GM12878 (cell line): Measurements from ENCODE around the gene OR2W1. TPM values are rescaled to one million over a fixed set of nuclear protein-coding genes. Genes with fewer than 3 reads are reported as not detected.

Experiments used
- ATAC-seq: fragments of 200-7000 bp; cut with Tn5 transposase; 3 replicates; pipeline ENCODE4 v1.9.1; 2020; ENCODE audit warnings: mild to moderate bottlenecking, moderate library complexity
- BruUV-seq: library from RNA; stranded (reverse); fragments of 400-500 nt; replicated peaks from 2 replicates; lab custom pipeline; 2021; lab: Mats Ljungman, UMichigan
- CTCF ChIA-PET: fragments of 300-600 bp; sonication (Branson Sonifier 250); formaldehyde crosslinking; extraction: SDS; loops from one replicate; lab custom pipeline; 2021; ENCODE audit warnings: inconsistent platforms; lab: Yijun Ruan, JAX
- POLR2A ChIA-PET: fragments of 350-600 bp; formaldehyde crosslinking; extraction: SDS; loops from one replicate; lab custom pipeline; 2021; ENCODE audit warnings: inconsistent platforms; lab: Charles Lee
- RAD21 ChIA-PET: fragments of 300-600 bp; sonication (Branson Sonifier 250); formaldehyde crosslinking; loops from one replicate; lab custom pipeline; 2023; ENCODE audit warnings: antibody characterized with exemption; ENCODE audit not compliant: unreplicated experiment; lab: Charles Lee
- SMC1A ChIA-PET: fragments of 300-600 bp; sonication (Branson Sonifier 250); formaldehyde crosslinking; loops from one replicate; lab custom pipeline; 2023; ENCODE audit not compliant: unreplicated experiment, uncharacterized antibody; lab: Charles Lee
- DNase-seq: peaks from one replicate; pipeline ENCODE4 v3.0.0-alpha.2; 2011; ENCODE audit warnings: low read depth, low spot score
- FAIRE-seq: peaks from 3 replicates; lab custom pipeline; 2011; peaks lifted over from hg19 to GRCh38; lab: Jason Lieb, UNC
- H2AFZ ChIP-seq: 2 replicates; pipeline ENCODE4 v1.6.0; 2011; ENCODE audit warnings: low read depth, low read length, control low read depth; ENCODE audit not compliant: control insufficient read depth
- H3K27ac ChIP-seq: 2 replicates; pipeline ENCODE4 v1.5.1; 2011; ENCODE audit warnings: control low read depth; ENCODE audit not compliant: control insufficient read depth, insufficient read depth
- H3K27me3 ChIP-seq, 2 experiments: replicated peaks in 1 of 2; 2 replicates each; pipeline versions ENCODE4 v1.6.0 to v1.6.1; 2011; ENCODE audit warnings: low read length in 1 of 2; ENCODE audit not compliant: control insufficient read depth in 2 of 2, insufficient read depth in 2 of 2
- H3K36me3 ChIP-seq, 2 experiments: 2 replicates each; pipeline ENCODE4 v1.5.1; 2011; ENCODE audit warnings: low read length in 1 of 2; ENCODE audit not compliant: control insufficient read depth in 2 of 2, insufficient read depth in 2 of 2
- H3K4me1 ChIP-seq: 2 replicates; pipeline ENCODE4 v1.6.1; 2011; ENCODE audit warnings: mild to moderate bottlenecking, low read length, moderate library complexity, mixed read lengths; ENCODE audit not compliant: control insufficient read depth, insufficient read depth
- H3K4me2 ChIP-seq: 2 replicates; pipeline ENCODE4 v1.6.0; 2011; ENCODE audit warnings: control low read depth; ENCODE audit not compliant: control insufficient read depth, insufficient read depth
- H3K4me3 ChIP-seq: fragments of 200-600 bp; sonication (generic); 2 replicates; pipeline ENCODE4 v1.5.1; 2016
- H3K79me2 ChIP-seq: 2 replicates; pipeline ENCODE4 v1.6.0; 2011; ENCODE audit warnings: low read length; ENCODE audit not compliant: control insufficient read depth, insufficient read depth
- H3K9ac ChIP-seq: 2 replicates; pipeline ENCODE4 v1.8.0; 2011; ENCODE audit warnings: low read length, control low read depth, mixed read lengths; ENCODE audit not compliant: control insufficient read depth, insufficient read depth
- H3K9me3 ChIP-seq: replicated peaks from 3 replicates; pipeline ENCODE4 v1.5.1; 2011; ENCODE audit warnings: mild to moderate bottlenecking, low read length; ENCODE audit not compliant: control insufficient read depth, insufficient read depth
- H4K20me1 ChIP-seq: 2 replicates; pipeline ENCODE4 v1.6.0; 2011; ENCODE audit not compliant: control insufficient read depth, insufficient read depth
- ASH2L ChIP-seq: fragments of 300-600, 200-600 bp; sonication (generic); IDR thresholded peaks from 2 replicates; pipeline ENCODE4 v1.6.1; 2017; ENCODE audit warnings: low read depth, mild to moderate bottlenecking, borderline replicate concordance
- BHLHE40 ChIP-seq, 2 experiments: fragments of 450-650 bp in 1 of 2; IDR thresholded peaks; 2 replicates each; pipeline ENCODE4 v1.6.1; 2011 to 2017; ENCODE audit warnings: low read depth in 2 of 2, borderline replicate concordance in 1 of 2, improper control_type of control experiment in 1 of 2, low read length in 1 of 2, mild to moderate bottlenecking in 1 of 2
- BRCA1 ChIP-seq: IDR thresholded peaks from 2 replicates; pipeline ENCODE4 v1.6.1; 2011; ENCODE audit warnings: low read depth, low read length, improper control_type of control experiment
- CREB1 ChIP-seq: IDR thresholded peaks from 2 replicates; pipeline ENCODE4 v1.6.1; 2012; ENCODE audit warnings: low read depth, mild to moderate bottlenecking, inconsistent platforms
- ETV6 ChIP-seq, 2 experiments: fragments of 450-650 bp in 1 of 2; IDR thresholded peaks in 1 of 2; conservative IDR thresholded peaks in 1 of 2; 2 replicates each; pipeline ENCODE4 v1.6.1; 2014; ENCODE audit warnings: antibody characterized with exemption in 1 of 2, borderline replicate concordance in 1 of 2, low read depth in 1 of 2, mild to moderate bottlenecking in 1 of 2, moderate library complexity in 1 of 2
- HDAC2 ChIP-seq: fragments of 200-600 bp; sonication (generic); IDR thresholded peaks from 2 replicates; pipeline ENCODE4 v1.6.1; 2017
- MLLT1 ChIP-seq: fragments of 450-650 bp; IDR thresholded peaks from 2 replicates; pipeline ENCODE4 v1.6.1; 2016; ENCODE audit warnings: mild to moderate bottlenecking
- MYB ChIP-seq: fragments of 150-350 bp; IDR thresholded peaks from 2 replicates; pipeline ENCODE4 v1.6.1; 2014; ENCODE audit warnings: mild to moderate bottlenecking, low read depth, low read length, borderline replicate concordance
- RELA ChIP-seq: fragments of 450-650 bp; IDR thresholded peaks from 2 replicates; pipeline ENCODE4 v1.8.0; 2014; ENCODE audit warnings: borderline replicate concordance; ENCODE audit not compliant: partially characterized antibody
- SMAD1 ChIP-seq: fragments of 450-650 bp; IDR thresholded peaks from 2 replicates; pipeline ENCODE4 v1.6.1; 2018; ENCODE audit warnings: mild to moderate bottlenecking, low read depth; ENCODE audit not compliant: partially characterized antibody
- SUPT20H ChIP-seq: IDR thresholded peaks from 2 replicates; pipeline ENCODE4 v1.6.1; 2011; ENCODE audit warnings: low read depth, mild to moderate bottlenecking, low read length, moderate library complexity, borderline replicate concordance; ENCODE audit not compliant: control insufficient read depth
- SUZ12 ChIP-seq: fragments of 200-600 bp; sonication (generic); IDR thresholded peaks from one replicate; pipeline ENCODE4 v1.6.1; 2018; ENCODE audit warnings: antibody characterized with exemption, mild to moderate bottlenecking; ENCODE audit not compliant: unreplicated experiment
- ZNF384 ChIP-seq: IDR thresholded peaks from 2 replicates; pipeline ENCODE4 v1.6.1; 2012; ENCODE audit warnings: low read depth, mild to moderate bottlenecking, low read length, improper control_type of control experiment, borderline replicate concordance
- WGBS: methylation state at CpG from one replicate; pipeline ENCODE4 v1.1.6; 2016; ENCODE audit warnings: low lambda C conversion rate; ENCODE audit not compliant: insufficient replicate concordance, insufficient coverage; ENCODE audit errors: missing lambda C conversion rate; 5-methylcytosine and 5-hydroxymethylcytosine counted together
- in situ Hi-C: fragments of 300-500 bp; cut with MboI; formaldehyde crosslinking; loops from 9 replicates; pipeline ENCODE4 v1.14.3; 2018; ENCODE audit warnings: mixed read lengths
- intact Hi-C: fragments of 100-400 bp; cut with micrococcal nuclease; formaldehyde crosslinking; loops from one replicate; pipeline ENCODE4 v1.14.2; 2022; ENCODE audit not compliant: unreplicated experiment
- polyA plus RNA-seq, 11 experiments: library from polyadenylated mRNA; depleted of rRNA in 4 of 11; unstranded in 6 of 11; stranded (reverse) in 5 of 11; fragments of >200 nt; fragmentation: Nextera tagmentation in 4 of 11; fragmentation: Illumina TruSeq in 1 of 11; extraction: Ambion mirVana in 4 of 11; extraction: Trizol in 1 of 11; gene quantifications; 1 replicate in 1 of 11; 2 replicates in 10 of 11; pipeline versions ENCODE4 v1.2.1 to v1.2.3, GENCODE V29; 2011 to 2016; ENCODE audit warnings: inconsistent platforms in 2 of 11, missing spikeins in 2 of 11, low read depth in 1 of 11
- total RNA-seq, 4 experiments: library from RNA; depleted of rRNA in 3 of 4; stranded (reverse); fragments of >200 nt in 3 of 4; fragmentation: Illumina TruSeq in 1 of 4; extraction: Trizol in 1 of 4; gene quantifications; 2 replicates each; pipeline versions ENCODE4 v1.2.1 to v1.2.3, GENCODE V29; 2013 to 2021
- TF ChIP-seq, protein P1 (sequence below): fragments of 450-650 bp; IDR thresholded peaks from 2 replicates; pipeline ENCODE4 v1.6.1; 2017; ENCODE audit warnings: mild to moderate bottlenecking
- TF ChIP-seq, protein P2 (sequence below): IDR thresholded peaks from 2 replicates; pipeline ENCODE4 v1.6.1; 2011; ENCODE audit warnings: borderline replicate concordance, low read depth, mild to moderate bottlenecking, moderate library complexity, mixed read lengths, low read length; ENCODE audit not compliant: insufficient read depth; ENCODE audit errors: extremely low read length

Gene OR2W1
- total and polyA plus RNA-seq, 10 of the 15 experiments (the other 5 are each of a cell fraction or from before 2014, with no cell fraction given): not detected

DNA sequence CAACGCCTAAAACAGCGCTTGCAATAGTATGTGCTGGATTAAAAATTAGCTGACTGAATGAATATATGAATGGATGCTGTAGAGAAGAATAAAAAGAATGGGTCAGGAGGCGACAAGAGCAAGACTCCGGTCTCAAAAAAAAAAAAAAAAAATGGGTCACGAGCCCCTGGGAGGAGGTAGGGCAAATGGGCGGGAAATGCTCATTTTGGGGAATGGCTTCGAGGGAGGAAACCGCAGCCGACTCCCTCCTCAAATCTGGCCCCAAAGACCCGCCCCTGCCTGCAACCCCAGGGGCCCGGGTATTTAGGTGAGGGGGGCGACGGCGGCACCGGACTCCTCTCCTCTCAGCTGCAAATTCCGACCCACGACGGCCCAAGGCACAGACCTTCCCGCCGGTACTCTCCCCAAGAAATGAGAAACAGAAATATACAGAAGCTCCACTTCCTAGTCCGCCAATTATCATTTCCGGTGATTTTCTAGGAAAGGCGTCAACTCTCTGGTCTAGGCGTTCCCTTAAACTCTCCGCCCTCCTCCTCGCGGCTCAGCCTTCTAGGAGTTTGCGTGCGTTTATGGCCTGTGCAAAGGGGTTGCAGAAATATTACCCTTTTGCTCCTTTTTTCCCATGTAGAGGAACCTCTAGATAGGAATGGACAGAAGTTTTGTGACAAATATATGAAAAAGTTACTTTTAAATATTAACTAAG lies 39.6 kb downstream of the OR2W1 start, which contains the start of gene ZNF311:
Gene ZNF311, minus strand, starts transcription at position 133 of the 703 bp plus-strand sequence. CDS start 1,361 bp downstream, outside the sequence.
- H3K36me3 ChIP-seq: no peaks in the 10 kb centered on the region
- 22% methylated on average over 24 of the region's 29 CpGs for WGBS
- CTCF ChIA-PET: interaction anchor here (0.8 to 1.2 kb wide), 2 partner anchors 167 to 168 kb away, joined by 3 read pairs; no protein-coding TSS in a partner anchor
- SMC1A ChIA-PET: no interaction called here
- POLR2A ChIA-PET: no interaction called here
- intact Hi-C loops (no loop called here), in situ Hi-C loops (no loop called here)
- ATAC-seq (no peak), FAIRE-seq (no peak), DNase-seq (no peak)
- H3K4me3 ChIP-seq: no peak within 1 kb of the TSS
- RAD21 ChIA-PET: no interaction called here
- BruUV-seq: no TSS peak
- no peak within 1 kb of the TSS for H3K4me2 ChIP-seq
- no peak for TF ChIP-seq ZNF384
- TF ChIP-seq SUZ12: no peak
- TF ChIP-seq HDAC2: no peak
- TF ChIP-seq, protein P1, sequence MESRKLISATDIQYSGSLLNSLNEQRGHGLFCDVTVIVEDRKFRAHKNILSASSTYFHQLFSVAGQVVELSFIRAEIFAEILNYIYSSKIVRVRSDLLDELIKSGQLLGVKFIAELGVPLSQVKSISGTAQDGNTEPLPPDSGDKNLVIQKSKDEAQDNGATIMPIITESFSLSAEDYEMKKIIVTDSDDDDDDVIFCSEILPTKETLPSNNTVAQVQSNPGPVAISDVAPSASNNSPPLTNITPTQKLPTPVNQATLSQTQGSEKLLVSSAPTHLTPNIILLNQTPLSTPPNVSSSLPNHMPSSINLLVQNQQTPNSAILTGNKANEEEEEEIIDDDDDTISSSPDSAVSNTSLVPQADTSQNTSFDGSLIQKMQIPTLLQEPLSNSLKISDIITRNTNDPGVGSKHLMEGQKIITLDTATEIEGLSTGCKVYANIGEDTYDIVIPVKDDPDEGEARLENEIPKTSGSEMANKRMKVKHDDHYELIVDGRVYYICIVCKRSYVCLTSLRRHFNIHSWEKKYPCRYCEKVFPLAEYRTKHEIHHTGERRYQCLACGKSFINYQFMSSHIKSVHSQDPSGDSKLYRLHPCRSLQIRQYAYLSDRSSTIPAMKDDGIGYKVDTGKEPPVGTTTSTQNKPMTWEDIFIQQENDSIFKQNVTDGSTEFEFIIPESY: no peak
- no peak for TF ChIP-seq ASH2L
- TF ChIP-seq MYB: no peak
- no peak for TF ChIP-seq MLLT1
- no peak for TF ChIP-seq BRCA1
- TF ChIP-seq SMAD1: no peak
- no peak for TF ChIP-seq RELA
- TF ChIP-seq, protein P2, sequence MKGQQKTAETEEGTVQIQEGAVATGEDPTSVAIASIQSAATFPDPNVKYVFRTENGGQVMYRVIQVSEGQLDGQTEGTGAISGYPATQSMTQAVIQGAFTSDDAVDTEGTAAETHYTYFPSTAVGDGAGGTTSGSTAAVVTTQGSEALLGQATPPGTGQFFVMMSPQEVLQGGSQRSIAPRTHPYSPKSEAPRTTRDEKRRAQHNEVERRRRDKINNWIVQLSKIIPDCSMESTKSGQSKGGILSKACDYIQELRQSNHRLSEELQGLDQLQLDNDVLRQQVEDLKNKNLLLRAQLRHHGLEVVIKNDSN: no peak
- TF ChIP-seq SUPT20H: no peak
- no peak for TF ChIP-seq CREB1
- TF ChIP-seq BHLHE40 (IDR thresholded peaks at IDR 0.05; ENCODE audit: borderline replicate concordance in 1 of 2, low read depth in 2 of 2, low read length in 1 of 2): no peak
- TF ChIP-seq ETV6 (conservative IDR thresholded peaks at IDR 0.05 in 1 of 2, IDR thresholded peaks at IDR 0.05 in 1 of 2; ENCODE audit: borderline replicate concordance in 1 of 2, low read depth in 1 of 2): no peak
- no peak within 1 kb of the TSS for H3K9ac ChIP-seq
- no peak within 1 kb of the TSS for H2AFZ ChIP-seq
- peaks cover 0 to 7% of the 10 kb centered on the region in 2 experiments; a peak in 2 of 4 replicates for H3K27me3 ChIP-seq
- H4K20me1 ChIP-seq: no peaks in the 10 kb centered on the region
- H3K9me3 ChIP-seq: no peaks in the 10 kb centered on the region
- H3K79me2 ChIP-seq: no peaks in the 10 kb centered on the region
- H3K27ac ChIP-seq: no peak within 1 kb of the TSS
- no peaks in the 10 kb centered on the region for H3K4me1 ChIP-seq
